T-helper 2 cell treated with Interferon-gamma antibody and Interleukin-4, amounts not matched to agents 100 ng/mL and 5 ng/mL, for 36 hours (primary cell): Measurements from ENCODE around the gene KDM2B. TPM values are rescaled to one million over a fixed set of nuclear protein-coding genes. Genes with fewer than 3 reads are reported as not detected.

Source experiments
- intact Hi-C: fragments of 100-400 bp; cut with micrococcal nuclease; formaldehyde crosslinking; loops from one replicate; pipeline ENCODE4 v1.15.1; 2023
- total RNA-seq: library from RNA; stranded (reverse); gene quantifications from 2 replicates; pipeline ENCODE4 v1.2.3, GENCODE V29; 2022

KDM2B gene
- total RNA-seq, 1 donor from 2014 or later, result 60.4 TPM

GRCh38 chr12:121466794-121467637 lies 113.8 kb downstream of the KDM2B start:
- intact Hi-C loops, result loop anchor here (1.0 to 5.0 kb wide), 3 partner anchors 65 to 420 kb away; partner anchors contain the start of genes ANAPC5, PSMD9 and RNF34

GRCh38 chr12:121465921-121466793 lies 114.7 kb downstream of the KDM2B start:
- intact Hi-C loops, result loop anchor here (5.0 kb wide), 2 partner anchors 64 to 421 kb away; partner anchors contain the start of genes PSMD9 and RNF34

GRCh38 chr12:121464331-121464730 lies 116.5 kb downstream of the KDM2B start:
- intact Hi-C loops, result no loop called here

- intact Hi-C loops, result no loop called here
Observed at GRCh38 chr12:121461048-121461447, 119.8 kb downstream of the KDM2B start.

- intact Hi-C loops, result no loop called here
Observed at GRCh38 chr12:121456551-121456950, 124.3 kb downstream of the KDM2B start.

- intact Hi-C loops, result no loop called here
Observed at GRCh38 chr12:121455766-121456420, 124.9 kb downstream of the KDM2B start.

GRCh38 chr12:121454921-121455320 lies 125.9 kb downstream of the KDM2B start:
- intact Hi-C loops, result no loop called here

GRCh38 chr12:121453629-121454028 lies 127.2 kb downstream of the KDM2B start:
- intact Hi-C loops, result no loop called here

- intact Hi-C loops, result no loop called here
Observed at GRCh38 chr12:121452985-121453360, 127.8 kb downstream of the KDM2B start.

GRCh38 chr12:121452340-121452984 lies 128.4 kb downstream of the KDM2B start:
- intact Hi-C loops, result no loop called here

GRCh38 chr12:121451961-121452339 lies 128.9 kb downstream of the KDM2B start:
- intact Hi-C loops, result no loop called here

- intact Hi-C loops, result no loop called here
Observed at GRCh38 chr12:121448771-121449315, 132.0 kb downstream of the KDM2B start.

GRCh38 chr12:121446750-121447149 lies 134.1 kb downstream of the KDM2B start:
- intact Hi-C loops, result no loop called here

- intact Hi-C loops, result no loop called here
Observed at GRCh38 chr12:121444842-121445202, 136.0 kb downstream of the KDM2B start.

GRCh38 chr12:121443911-121444841 lies 136.6 kb downstream of the KDM2B start:
- intact Hi-C loops, result loop anchor here (1.0 kb wide), 1 partner anchor 110 kb away; no protein-coding TSS in a partner anchor

GRCh38 chr12:121443193-121443870 lies 137.5 kb downstream of the KDM2B start:
- intact Hi-C loops, result loop anchor here (1.0 kb wide), 1 partner anchor 109 kb away; no protein-coding TSS in a partner anchor

GRCh38 chr12:121442028-121442948 lies 138.5 kb downstream of the KDM2B start:
- intact Hi-C loops, result no loop called here

- intact Hi-C loops, result no loop called here
Observed at GRCh38 chr12:121441555-121441954, 139.3 kb downstream of the KDM2B start.
